ENCODE results near the gene METTL21C. TPM values are rescaled to one million over a fixed set of nuclear protein-coding genes. Genes with fewer than 3 reads are reported as not detected.

The METTL21C gene
- polyA plus RNA-seq, 3 donors: not detected

DNA sequence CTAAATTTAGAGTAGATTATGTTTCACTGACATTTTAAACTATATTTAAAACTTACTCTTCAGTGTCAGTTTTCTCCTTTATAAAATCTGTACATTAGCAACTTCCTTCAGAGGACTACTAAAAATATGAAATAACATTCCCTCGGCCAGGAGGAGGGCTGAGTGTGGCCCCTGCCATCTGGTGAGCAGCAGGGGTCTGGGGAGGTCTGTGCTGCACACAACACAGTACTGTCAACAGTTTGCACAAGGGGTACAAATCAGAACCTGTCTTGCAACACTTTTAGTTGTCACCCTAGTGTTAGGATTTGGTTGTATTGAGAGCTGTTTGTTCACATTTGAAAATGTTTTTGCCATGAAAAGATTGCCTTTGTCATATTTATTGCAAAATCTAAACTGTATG lies 49.1 kb downstream of the METTL21C start:
- H3K9me3 Mint-ChIP-seq: no peaks in the 10 kb centered on the region
- no peaks in the 10 kb centered on the region for H3K4me1 Mint-ChIP-seq
- Histone ChIP-seq H3K27me3 (ENCODE audit: control insufficient read depth in 2 of 2, insufficient read depth in 2 of 2, low read length in 2 of 2) (no peaks in the 10 kb centered on the region), H3K9me3 (replicated peaks in 1 of 2; ENCODE audit: control insufficient read depth in 1 of 2, insufficient read depth in 1 of 2, low read length in 2 of 2) (no peaks in the 10 kb centered on the region), H3K4me1 (ENCODE audit: control insufficient read depth in 1 of 2, insufficient read depth in 2 of 2, low read length in 2 of 2) (no peaks in the 10 kb centered on the region), H3K9ac (ENCODE audit: insufficient read depth, low read length, poor library complexity, severe bottlenecking) (no peak overlapping the region), H3K79me2 (ENCODE audit: insufficient read depth, low read length) (no peaks in the 10 kb centered on the region), H3K36me3 (replicated peaks in 1 of 2; ENCODE audit: control insufficient read depth in 1 of 2, insufficient read depth in 2 of 2, low read length in 2 of 2) (peaks cover 98 to 100% of the 10 kb centered on the region in 2 donors), H3K4me2 (replicated peaks; ENCODE audit: extremely low read depth, low read length, poor library complexity, severe bottlenecking) (no peak overlapping the region), H2AFZ (ENCODE audit: insufficient read depth, low read depth, low read length, poor library complexity, severe bottlenecking) (no peak overlapping the region), H4K20me1 (ENCODE audit: insufficient read depth, low read length) (no peaks in the 10 kb centered on the region), H3K27ac (ENCODE audit: low read depth in 1 of 2, low read length in 2 of 2) (no peak overlapping the region), H3K4me3 (replicated peaks in 1 of 3; ENCODE audit: low read depth in 2 of 3, low read length in 3 of 3) (no peak overlapping the region)
- no peaks in the 10 kb centered on the region for H3K27me3 Mint-ChIP-seq (ENCODE audit: low read depth in 3 of 3)
- DNase-seq: no peak
- peaks cover 83 to 91% of the 10 kb centered on the region in 2 donors for H3K36me3 Mint-ChIP-seq
- H3K4me3 Mint-ChIP-seq: no peak overlapping the region
- intact Hi-C loops (cut with micrococcal nuclease): no loop called here
- H3K27ac Mint-ChIP-seq: peak overlapping the region in 3 of 7 donors; percentile 27 to 68 (median 42)
- WGBS (ENCODE audit: insufficient coverage): 100% methylated on average over 1 of the region's 1 CpG
- TF ChIP-seq, protein P1, sequence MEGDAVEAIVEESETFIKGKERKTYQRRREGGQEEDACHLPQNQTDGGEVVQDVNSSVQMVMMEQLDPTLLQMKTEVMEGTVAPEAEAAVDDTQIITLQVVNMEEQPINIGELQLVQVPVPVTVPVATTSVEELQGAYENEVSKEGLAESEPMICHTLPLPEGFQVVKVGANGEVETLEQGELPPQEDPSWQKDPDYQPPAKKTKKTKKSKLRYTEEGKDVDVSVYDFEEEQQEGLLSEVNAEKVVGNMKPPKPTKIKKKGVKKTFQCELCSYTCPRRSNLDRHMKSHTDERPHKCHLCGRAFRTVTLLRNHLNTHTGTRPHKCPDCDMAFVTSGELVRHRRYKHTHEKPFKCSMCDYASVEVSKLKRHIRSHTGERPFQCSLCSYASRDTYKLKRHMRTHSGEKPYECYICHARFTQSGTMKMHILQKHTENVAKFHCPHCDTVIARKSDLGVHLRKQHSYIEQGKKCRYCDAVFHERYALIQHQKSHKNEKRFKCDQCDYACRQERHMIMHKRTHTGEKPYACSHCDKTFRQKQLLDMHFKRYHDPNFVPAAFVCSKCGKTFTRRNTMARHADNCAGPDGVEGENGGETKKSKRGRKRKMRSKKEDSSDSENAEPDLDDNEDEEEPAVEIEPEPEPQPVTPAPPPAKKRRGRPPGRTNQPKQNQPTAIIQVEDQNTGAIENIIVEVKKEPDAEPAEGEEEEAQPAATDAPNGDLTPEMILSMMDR (IDR thresholded peaks at IDR 0.05): no peak

- H3K4me3 ChIP-seq (replicated peaks in 1 of 3; ENCODE audit: low read depth in 2 of 3, low read length in 3 of 3): no peak overlapping the region
- no peak overlapping the region for H3K9ac ChIP-seq (ENCODE audit: insufficient read depth, low read length, poor library complexity, severe bottlenecking)
- Mint-ChIP-seq H3K27ac (no peak overlapping the region), H3K4me1 (no peaks in the 10 kb centered on the region), H3K4me3 (no peak overlapping the region), H3K9me3 (no peaks in the 10 kb centered on the region), H3K36me3 (peaks cover 85 to 90% of the 10 kb centered on the region in 2 donors), H3K27me3 (ENCODE audit: low read depth in 3 of 3) (no peaks in the 10 kb centered on the region)
- H3K27ac ChIP-seq (ENCODE audit: low read depth in 1 of 2, low read length in 2 of 2): no peak overlapping the region
- no peak overlapping the region for H3K4me2 ChIP-seq (replicated peaks; ENCODE audit: extremely low read depth, low read length, poor library complexity, severe bottlenecking)
- no peaks in the 10 kb centered on the region for H3K27me3 ChIP-seq (ENCODE audit: control insufficient read depth in 2 of 2, insufficient read depth in 2 of 2, low read length in 2 of 2)
- H3K4me1 ChIP-seq (ENCODE audit: control insufficient read depth in 1 of 2, insufficient read depth in 2 of 2, low read length in 2 of 2): no peaks in the 10 kb centered on the region
- no peaks in the 10 kb centered on the region for H4K20me1 ChIP-seq (ENCODE audit: insufficient read depth, low read length)
- no peaks in the 10 kb centered on the region for H3K9me3 ChIP-seq (replicated peaks in 1 of 2; ENCODE audit: control insufficient read depth in 1 of 2, insufficient read depth in 1 of 2, low read length in 2 of 2)
- H3K36me3 ChIP-seq (replicated peaks in 1 of 2; ENCODE audit: control insufficient read depth in 1 of 2, insufficient read depth in 2 of 2, low read length in 2 of 2): peaks cover 97 to 100% of the 10 kb centered on the region in 2 donors
- DNase-seq: no peak
- no peak overlapping the region for H2AFZ ChIP-seq (ENCODE audit: insufficient read depth, low read depth, low read length, poor library complexity, severe bottlenecking)
- intact Hi-C loops (cut with micrococcal nuclease): no loop called here
- H3K79me2 ChIP-seq (ENCODE audit: insufficient read depth, low read length): no peaks in the 10 kb centered on the region
- no CpG with 5 or more reads among the region's 1 CpG for WGBS (ENCODE audit: insufficient coverage)
- TF ChIP-seq, protein P1 (IDR thresholded peaks at IDR 0.05): no peak
Observed at GRCh38 chr13:102643656-102644055, 51.2 kb downstream of the METTL21C start.

Measured in CD14-positive monocyte (primary cell).